ENCODE data around the gene SCFD2. TPM values are rescaled to one million over a fixed set of nuclear protein-coding genes. Genes with fewer than 3 reads are reported as not detected.

The SCFD2 gene
- total and polyA plus RNA-seq, 2 of the 8 experiments (the other 6 are each of a cell fraction or from before 2014, with no cell fraction given), result 6.2 to 10.2 TPM

DNA sequence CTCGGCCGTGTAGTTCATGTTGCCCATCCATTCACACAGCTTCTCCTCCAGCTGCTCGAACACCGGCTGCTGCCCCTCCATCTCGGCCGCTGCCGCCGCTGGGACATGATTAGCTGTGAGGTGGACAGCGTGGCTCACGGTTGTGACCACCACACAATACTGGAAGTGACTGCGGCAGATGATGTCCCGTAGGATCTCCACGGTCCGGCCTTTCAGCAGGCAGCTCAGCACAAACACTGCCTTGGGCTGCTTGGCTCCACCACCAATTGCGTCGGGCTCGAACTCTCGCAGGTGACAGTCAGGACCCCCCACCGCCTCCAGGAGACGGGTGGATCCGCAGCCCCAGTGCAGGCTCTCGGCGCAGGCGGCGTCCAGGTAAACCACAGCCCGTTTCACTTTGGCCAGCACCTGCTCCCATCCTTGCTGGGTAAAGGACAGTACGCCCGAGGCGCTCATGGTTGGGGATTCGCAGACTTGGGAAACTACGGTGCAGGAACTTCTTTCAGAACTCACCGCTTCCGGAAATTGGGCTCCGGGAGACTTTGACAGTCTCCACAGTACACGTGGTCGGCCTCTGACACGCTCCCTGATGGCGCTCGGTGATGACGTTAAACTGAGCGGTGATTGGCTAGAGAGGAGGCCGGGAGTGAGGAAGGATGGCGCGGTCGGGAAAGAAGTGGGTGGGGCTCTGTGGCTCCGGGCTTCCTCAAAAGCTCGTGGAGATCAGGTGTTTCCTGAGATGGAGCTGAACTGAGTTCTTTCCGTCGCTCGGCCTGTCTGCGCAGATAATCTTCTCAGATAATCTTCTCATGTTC is at the start of gene SCFD2 (continued):
- TF ChIP-seq CHD7 (IDR thresholded peaks at IDR 0.05; ENCODE audit: insufficient replicate concordance, low read length), result no peak
- no peak for TF ChIP-seq TCF12 (IDR thresholded peaks at IDR 0.05; ENCODE audit: low read depth, low read length)
- TF ChIP-seq CREB1 (IDR thresholded peaks at IDR 0.05), result peak; percentile 99
- no peak for TF ChIP-seq CEBPB (IDR thresholded peaks at IDR 0.05; ENCODE audit: low read depth, low read length)
- peak; percentile 46; the same call in 1 of the 2 replicates for TF ChIP-seq YY1 (IDR thresholded peaks at IDR 0.05; ENCODE audit: low read depth, low read length)
- TF ChIP-seq SP4 (IDR thresholded peaks at IDR 0.05; ENCODE audit: low read length), result no peak
- TF ChIP-seq GABPA (IDR thresholded peaks at IDR 0.05; ENCODE audit: borderline replicate concordance, insufficient read depth, low read length), result no peak
- TF ChIP-seq HDAC2 (IDR thresholded peaks at IDR 0.05; ENCODE audit: borderline replicate concordance in 1 of 2, low read depth in 2 of 2, low read length in 2 of 2), result peak; percentile 58 to 98; a peak in 2 of 4 replicates
- peak; percentile 68; the same call in 1 of the 2 replicates for TF ChIP-seq SP1 (IDR thresholded peaks at IDR 0.05; ENCODE audit: low read depth, low read length)
- TF ChIP-seq JUND (IDR thresholded peaks at IDR 0.05; ENCODE audit: low read length), result no peak
- TF ChIP-seq SRF (IDR thresholded peaks at IDR 0.05; ENCODE audit: low read depth, low read length), result peak; percentile 62; the same call in 1 of the 2 replicates

Measured in H1 (cell line).